Pancreas (tissue), 10 donors: ENCODE data around the gene RAB8B. TPM values are rescaled to one million over a fixed set of nuclear protein-coding genes. Genes with fewer than 3 reads are reported as not detected.

Experiments used
- ATAC-seq, 4 donors: fragments of 200-7000 bp; cut with Tn5 transposase; one replicate each; pipeline versions ENCODE4 v1.8.0 to v1.9.1; 2020; ENCODE audit warnings: mild to moderate bottlenecking in 4 of 4, moderate library complexity in 4 of 4
- DNase-seq, 6 donors: peaks; one replicate each; pipeline ENCODE4 v3.0.0-alpha.2; 2020
- FAIRE-seq: peaks from 2 replicates; lab custom pipeline; 2012; peaks lifted over from hg19 to GRCh38; lab: Jason Lieb, UNC
- H3K27ac ChIP-seq, 4 donors: fragments of 200-600 bp; sonication (generic); 1 replicate in 3 of 4; 2 replicates in 1 of 4; pipeline versions ENCODE4 v1.5.0 to v1.8.0; 2020
- H3K27me3 ChIP-seq, 4 donors: fragments of 200-600 bp; one replicate each; pipeline ENCODE4 v1.8.0; 2021
- H3K36me3 ChIP-seq, 3 donors: fragments of 200-600 bp; sonication (generic) in 1 of 3; one replicate each; pipeline versions ENCODE4 v1.5.0 to v1.8.0; 2020 to 2021
- H3K4me1 ChIP-seq, 3 donors: fragments of 200-600 bp; one replicate each; pipeline ENCODE4 v1.8.0; 2021
- H3K4me3 ChIP-seq, 4 donors: fragments of 200-600 bp; sonication (generic) in 2 of 4; one replicate each; pipeline versions ENCODE4 v1.5.0 to v1.8.0; 2020 to 2021
- H3K9me3 ChIP-seq, 4 donors: fragments of 200-600 bp; one replicate each; pipeline ENCODE4 v1.8.0; 2021
- WGBS, 2 donors: extraction: QIAGEN DNeasy Blood & Tissue Kit; methylation state at CpG; one replicate each; pipeline ENCODE4 v1.1.7; 2013; 5-methylcytosine and 5-hydroxymethylcytosine counted together
- intact Hi-C, 3 donors: fragments of 100-400 bp; cut with DNase I; formaldehyde crosslinking; loops; one replicate each; pipeline versions ENCODE4 v1.11.1 to v1.14.2; 2022
- polyA plus RNA-seq, 2 donors: library from polyadenylated mRNA; stranded (reverse); fragments of 200-250 nt; gene quantifications; one replicate each; pipeline ENCODE4 v1.2.3, GENCODE V29; 2013
- total RNA-seq, 6 donors: library from RNA; stranded (reverse); fragmentation: NEBNext Ultra II Directional in 4 of 6; extraction: Animal tissue kit (Norgen Biotek cat#: 25700) in 4 of 6; gene quantifications; one replicate each; pipeline versions ENCODE4 v1.2.1 to v1.2.4, GENCODE V29; 2021 to 2023
- TF ChIP-seq, protein P1 (sequence below), 4 donors: fragments of 200-600 bp; sonication (generic) in 3 of 4; IDR thresholded peaks; one replicate each; pipeline versions ENCODE4 v1.5.0 to v1.8.0; 2021; ENCODE audit warnings: antibody characterized with exemption in 4 of 4
- donor health status: healthy with polysubstance abuse.
- donor health status: DM: no; HTN: no; CAD: no; lungs with moderate emphysema.
- donor health status: DM: no; HTN: no; CAD: no.
- donor health status: control.
- donor health status: control.
- donor health status: Bipolar disorder and iron deficiency.
- donor health status: DM: yes; HTN: yes; CAD: no.
- donor health status: DM: no; HTN: no; CAD: no.
- donor health status: DM: no; HTN: no; CAD: no.
- donor health status: DM: yes; HTN: yes; CAD: no.

RAB8B gene
- total and polyA plus RNA-seq, 8 donors = 2.0 to 19.2 (median 5.3) TPM

GRCh38 chr15:63212050-63213004 lies 22.9 kb downstream of the RAB8B start:
- DNase-seq (no peak), FAIRE-seq (no peak), ATAC-seq (peak; percentile 76 to 83 (median 80))
- Histone ChIP-seq H3K9me3 (no peaks in the 10 kb centered on the region), H3K4me3 (no peak overlapping the region), H3K4me1 (peaks cover 0 to 22% (median 15%) of the 10 kb centered on the region in 3 donors), H3K27ac (peak overlapping the region in 2 of 4 donors; percentile 58 to 61), H3K36me3 (no peaks in the 10 kb centered on the region), H3K27me3 (no peaks in the 10 kb centered on the region)
- intact Hi-C loops = no loop called here
- WGBS, 2 donors = 49 to 52% methylated on average over 10 of the region's 10 CpGs
- TF ChIP-seq, protein P1, sequence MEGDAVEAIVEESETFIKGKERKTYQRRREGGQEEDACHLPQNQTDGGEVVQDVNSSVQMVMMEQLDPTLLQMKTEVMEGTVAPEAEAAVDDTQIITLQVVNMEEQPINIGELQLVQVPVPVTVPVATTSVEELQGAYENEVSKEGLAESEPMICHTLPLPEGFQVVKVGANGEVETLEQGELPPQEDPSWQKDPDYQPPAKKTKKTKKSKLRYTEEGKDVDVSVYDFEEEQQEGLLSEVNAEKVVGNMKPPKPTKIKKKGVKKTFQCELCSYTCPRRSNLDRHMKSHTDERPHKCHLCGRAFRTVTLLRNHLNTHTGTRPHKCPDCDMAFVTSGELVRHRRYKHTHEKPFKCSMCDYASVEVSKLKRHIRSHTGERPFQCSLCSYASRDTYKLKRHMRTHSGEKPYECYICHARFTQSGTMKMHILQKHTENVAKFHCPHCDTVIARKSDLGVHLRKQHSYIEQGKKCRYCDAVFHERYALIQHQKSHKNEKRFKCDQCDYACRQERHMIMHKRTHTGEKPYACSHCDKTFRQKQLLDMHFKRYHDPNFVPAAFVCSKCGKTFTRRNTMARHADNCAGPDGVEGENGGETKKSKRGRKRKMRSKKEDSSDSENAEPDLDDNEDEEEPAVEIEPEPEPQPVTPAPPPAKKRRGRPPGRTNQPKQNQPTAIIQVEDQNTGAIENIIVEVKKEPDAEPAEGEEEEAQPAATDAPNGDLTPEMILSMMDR (IDR thresholded peaks at IDR 0.05) = no peak

- DNase-seq = no peak
- FAIRE-seq = no peak
- Histone ChIP-seq H3K4me3 (no peak overlapping the region), H3K36me3 (no peaks in the 10 kb centered on the region), H3K27ac (peak overlapping the region in 2 of 4 donors; percentile 13 to 53), H3K9me3 (no peaks in the 10 kb centered on the region), H3K4me1 (peaks cover 0 to 21% (median under 1%) of the 10 kb centered on the region in 3 donors), H3K27me3 (no peaks in the 10 kb centered on the region)
- WGBS, 2 donors = 38 to 43% methylated on average over 5 of the region's 5 CpGs
- peak in 3 of 4 donors; percentile 64 to 87 (median 78) for ATAC-seq
- intact Hi-C loops = no loop called here
- TF ChIP-seq, protein P1 (IDR thresholded peaks at IDR 0.05) = no peak
These were observed 28.8 kb downstream of the RAB8B start for GRCh38 chr15:63218100-63218808.

DNA sequence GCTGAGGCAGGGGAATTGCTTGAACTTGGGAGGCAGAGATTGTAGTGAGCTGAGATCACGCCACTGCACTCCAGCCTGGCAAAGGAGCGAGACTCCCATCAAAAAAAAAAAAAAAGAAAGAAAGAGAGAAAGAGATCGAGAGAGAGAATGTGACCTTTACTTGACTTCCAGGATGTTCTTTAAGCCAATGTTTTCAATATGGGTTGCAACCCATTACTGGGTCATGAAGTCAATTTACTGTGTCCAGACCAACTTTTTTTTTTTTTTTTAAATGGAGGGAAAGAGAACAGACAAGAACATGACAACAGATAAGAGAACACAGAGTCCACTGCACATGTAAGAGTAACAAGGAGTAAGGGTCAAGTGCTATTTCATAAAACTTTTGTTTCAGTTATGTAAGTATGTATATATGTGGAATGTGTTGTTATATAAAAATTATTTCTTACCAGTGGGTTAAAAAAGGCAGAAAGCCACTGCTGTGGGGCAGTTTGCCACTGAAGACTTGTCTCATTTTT lies 29.8 kb downstream of the RAB8B start:
- Histone ChIP-seq H3K36me3 (no peaks in the 10 kb centered on the region), H3K4me3 (no peak overlapping the region), H3K27ac (peak overlapping the region in 2 of 4 donors; percentile 13 to 53), H3K9me3 (no peaks in the 10 kb centered on the region), H3K4me1 (peaks cover 0 to 17% (median 0%) of the 10 kb centered on the region in 3 donors), H3K27me3 (no peaks in the 10 kb centered on the region)
- intact Hi-C loops = no loop called here
- FAIRE-seq (no peak), ATAC-seq (no peak), DNase-seq (no peak)
- 86 to 91% methylated on average over 3 of the region's 3 CpGs for whole genome bisulfite sequencing, 2 donors
- TF ChIP-seq, protein P1 (IDR thresholded peaks at IDR 0.05) = no peak

DNA sequence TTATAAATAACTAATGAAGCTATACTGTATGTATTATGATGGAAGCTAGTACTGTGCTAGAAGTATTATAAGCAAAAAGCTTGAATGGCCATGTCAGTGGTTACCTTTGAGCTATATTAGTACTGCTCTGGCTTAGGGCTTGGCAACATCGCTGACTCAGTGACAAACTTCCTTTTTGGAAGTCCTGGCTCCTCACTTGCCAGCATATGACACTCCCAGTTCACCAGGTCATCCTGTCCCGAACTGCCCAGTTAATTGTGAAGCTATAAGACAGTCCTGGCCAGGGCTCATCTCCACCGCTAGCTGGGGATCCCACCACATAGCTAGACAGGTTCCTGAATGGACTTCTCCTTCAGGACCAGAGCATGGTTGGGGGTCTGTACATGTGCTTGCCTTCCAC lies 31.9 kb downstream of the RAB8B start:
- FAIRE-seq (no peak), DNase-seq (no peak), ATAC-seq (peak in 3 of 4 donors; percentile 14 to 44 (median 32))
- no peak overlapping the region for H3K4me3 ChIP-seq
- intact Hi-C loops = no loop called here
- TF ChIP-seq, protein P1 (IDR thresholded peaks at IDR 0.05) = no peak
- 85 to 89% methylated on average over 3 of the region's 3 CpGs for WGBS, 2 donors
- H3K27me3 ChIP-seq = no peaks in the 10 kb centered on the region
- no peaks in the 10 kb centered on the region for H3K9me3 ChIP-seq
- H3K27ac ChIP-seq = no peak overlapping the region
- H3K4me1 ChIP-seq = peaks cover 0 to 17% (median 0%) of the 10 kb centered on the region in 3 donors
- no peaks in the 10 kb centered on the region for H3K36me3 ChIP-seq
